Measurements from ENCODE around the gene GLCE. TPM values are rescaled to one million over a fixed set of nuclear protein-coding genes. Genes with fewer than 3 reads are reported as not detected.
"Not testable (repeated sequence)": the region's sequence is repeated elsewhere in the genome, so short reads cannot be mapped to it uniquely, and the experiment has no call there.

GLCE gene
- total and polyA plus RNA-seq, 11 donors = 4.0 to 14.3 (median 8.4) TPM

DNA sequence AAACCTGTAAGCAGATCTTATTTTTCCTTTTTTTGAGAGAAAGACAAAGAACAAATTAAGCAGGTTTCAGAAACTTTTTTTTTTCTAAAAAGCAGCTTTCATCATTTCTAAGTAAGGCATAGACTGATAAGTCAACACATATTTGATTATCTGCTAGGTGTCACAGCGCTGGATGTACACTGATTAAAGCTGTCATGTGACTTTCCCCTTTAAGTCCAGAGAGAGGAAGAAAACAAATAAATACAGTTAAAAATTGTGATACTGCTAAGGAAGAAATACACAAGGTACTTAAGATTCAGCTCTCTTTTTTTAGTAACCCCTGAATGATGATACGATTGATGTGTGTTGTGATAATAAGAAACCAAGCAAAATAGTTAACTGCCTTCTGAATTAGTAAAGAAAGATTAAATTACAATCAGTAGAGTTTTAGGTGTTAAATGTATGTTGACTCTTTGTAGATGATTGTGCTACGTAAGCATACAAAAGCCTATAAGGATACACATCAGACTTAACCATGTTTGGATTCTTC is 2.8 kb downstream of the GLCE start:
- intact Hi-C loops (cut with DNase I) = loop anchor here in 9 of 10 donors (5.0 to 10.0 kb wide), 12 partner anchors 49 to 232 kb away; no protein-coding TSS in a partner anchor

DNA sequence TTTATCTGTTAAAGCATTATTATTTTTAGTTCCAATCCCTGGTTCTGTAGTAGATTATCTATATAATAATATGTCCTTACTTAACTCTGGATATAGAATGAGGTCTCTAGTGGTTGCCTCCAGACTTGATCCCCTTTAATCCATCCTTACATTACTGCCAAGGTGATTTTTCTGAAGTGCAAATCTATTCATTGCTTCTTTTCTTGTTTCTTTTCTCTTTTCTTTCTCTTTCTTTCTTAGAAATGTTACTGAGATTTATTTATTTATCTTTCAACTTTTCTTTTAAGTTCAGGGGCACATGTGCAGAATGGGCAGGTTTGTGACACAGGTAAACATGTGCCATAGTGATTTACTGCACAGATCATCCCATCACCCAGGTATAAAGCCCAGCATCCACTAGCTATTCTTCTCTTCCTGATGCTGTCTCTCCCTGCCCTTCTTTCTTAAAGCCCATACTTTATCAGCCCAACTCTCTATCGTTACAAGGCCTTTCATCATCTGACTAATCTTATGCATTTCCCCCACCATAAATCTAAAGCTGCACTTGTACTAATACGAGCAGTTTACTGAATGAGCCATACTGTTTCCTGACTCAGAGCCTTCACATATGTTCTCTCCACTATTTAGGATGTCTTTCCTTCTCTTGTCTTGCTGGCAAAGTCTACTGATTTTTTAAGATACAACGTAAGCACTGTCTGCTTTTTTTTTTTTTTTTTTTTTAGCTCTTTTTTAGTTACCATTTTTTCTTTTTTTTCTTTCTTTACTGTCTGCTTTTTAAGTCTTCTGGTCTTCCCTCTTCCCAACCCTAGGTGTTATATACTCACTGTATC is 4.6 kb downstream of the GLCE start:
- TF ChIP-seq, protein P1, sequence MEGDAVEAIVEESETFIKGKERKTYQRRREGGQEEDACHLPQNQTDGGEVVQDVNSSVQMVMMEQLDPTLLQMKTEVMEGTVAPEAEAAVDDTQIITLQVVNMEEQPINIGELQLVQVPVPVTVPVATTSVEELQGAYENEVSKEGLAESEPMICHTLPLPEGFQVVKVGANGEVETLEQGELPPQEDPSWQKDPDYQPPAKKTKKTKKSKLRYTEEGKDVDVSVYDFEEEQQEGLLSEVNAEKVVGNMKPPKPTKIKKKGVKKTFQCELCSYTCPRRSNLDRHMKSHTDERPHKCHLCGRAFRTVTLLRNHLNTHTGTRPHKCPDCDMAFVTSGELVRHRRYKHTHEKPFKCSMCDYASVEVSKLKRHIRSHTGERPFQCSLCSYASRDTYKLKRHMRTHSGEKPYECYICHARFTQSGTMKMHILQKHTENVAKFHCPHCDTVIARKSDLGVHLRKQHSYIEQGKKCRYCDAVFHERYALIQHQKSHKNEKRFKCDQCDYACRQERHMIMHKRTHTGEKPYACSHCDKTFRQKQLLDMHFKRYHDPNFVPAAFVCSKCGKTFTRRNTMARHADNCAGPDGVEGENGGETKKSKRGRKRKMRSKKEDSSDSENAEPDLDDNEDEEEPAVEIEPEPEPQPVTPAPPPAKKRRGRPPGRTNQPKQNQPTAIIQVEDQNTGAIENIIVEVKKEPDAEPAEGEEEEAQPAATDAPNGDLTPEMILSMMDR (IDR thresholded peaks at IDR 0.05) = no peak
- no peak for TF ChIP-seq POLR2A (IDR thresholded peaks at IDR 0.05)
- Histone ChIP-seq H3K4me1 (peaks cover 0 to 18% (median 8%) of the 10 kb centered on the region in 12 donors), H3K27ac (no peak overlapping the region), H3K4me3 (no peak overlapping the region), H3K36me3 (no peaks in the 10 kb centered on the region), H3K9me3 (no peaks in the 10 kb centered on the region), H3K27me3 (no peaks in the 10 kb centered on the region)
- ATAC-seq = no peak
- intact Hi-C loops (cut with DNase I) = loop anchor here in 9 of 10 donors (5.0 to 10.0 kb wide), 12 partner anchors 47 to 230 kb away; no protein-coding TSS in a partner anchor
- WGBS, 4 donors = 63 to 71% (median 65%) methylated on average over 3 of the region's 3 CpGs
- DNase-seq = no peak

More for the DNA sequence above, 2.8 kb downstream of the GLCE start:
- DNase-seq = no peak
- peaks cover 0 to 20% (median 11%) of the 10 kb centered on the region in 12 donors for H3K4me1 ChIP-seq
- no peak overlapping the region for H3K27ac ChIP-seq
- H3K4me3 ChIP-seq = no peak overlapping the region
- TF ChIP-seq, protein P1 (IDR thresholded peaks at IDR 0.05) = no peak
- TF ChIP-seq POLR2A (IDR thresholded peaks at IDR 0.05) = no peak
- WGBS, 4 donors = 93 to 95% (median 94%) methylated on average over 3 of the region's 3 CpGs
- no peaks in the 10 kb centered on the region for H3K27me3 ChIP-seq
- H3K36me3 ChIP-seq = no peaks in the 10 kb centered on the region
- ATAC-seq = no peak
- no peaks in the 10 kb centered on the region for H3K9me3 ChIP-seq

DNA sequence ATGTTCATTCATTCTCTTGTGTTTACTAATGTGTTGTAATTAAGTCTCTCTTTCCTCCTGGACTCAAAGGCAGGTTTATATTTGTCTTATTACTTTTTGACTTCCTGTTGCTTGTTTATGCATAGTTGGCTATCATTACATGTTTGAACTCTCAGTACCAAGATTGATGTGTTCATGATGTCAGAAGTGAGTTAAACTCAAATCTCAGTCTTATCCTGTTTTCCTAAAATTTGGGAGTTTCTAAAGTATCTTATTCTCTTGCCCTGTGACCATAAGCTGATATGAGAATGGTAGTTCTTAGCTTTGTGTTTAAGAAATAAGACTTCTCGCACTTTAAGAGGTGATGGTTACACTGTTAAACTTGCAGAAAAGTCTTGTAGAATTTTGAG is 5.2 kb downstream of the GLCE start:
- WGBS, 4 donors = 91 to 100% (median 98%) methylated on average over 1 of the region's 1 CpG
- no peaks in the 10 kb centered on the region for H3K9me3 ChIP-seq
- H3K4me1 ChIP-seq = peaks cover 0 to 18% (median 8%) of the 10 kb centered on the region in 12 donors
- ATAC-seq (no peak), DNase-seq (no peak)
- intact Hi-C loops (cut with DNase I) = loop anchor here in 6 of 10 donors (10.0 kb wide), 3 partner anchors 59 to 229 kb away; no protein-coding TSS in a partner anchor
- H3K4me3 ChIP-seq = no peak overlapping the region
- no peaks in the 10 kb centered on the region for H3K36me3 ChIP-seq
- TF ChIP-seq, protein P1 (IDR thresholded peaks at IDR 0.05) = no peak
- no peak for TF ChIP-seq POLR2A (IDR thresholded peaks at IDR 0.05)
- H3K27me3 ChIP-seq = no peaks in the 10 kb centered on the region
- no peak overlapping the region for H3K27ac ChIP-seq

DNA sequence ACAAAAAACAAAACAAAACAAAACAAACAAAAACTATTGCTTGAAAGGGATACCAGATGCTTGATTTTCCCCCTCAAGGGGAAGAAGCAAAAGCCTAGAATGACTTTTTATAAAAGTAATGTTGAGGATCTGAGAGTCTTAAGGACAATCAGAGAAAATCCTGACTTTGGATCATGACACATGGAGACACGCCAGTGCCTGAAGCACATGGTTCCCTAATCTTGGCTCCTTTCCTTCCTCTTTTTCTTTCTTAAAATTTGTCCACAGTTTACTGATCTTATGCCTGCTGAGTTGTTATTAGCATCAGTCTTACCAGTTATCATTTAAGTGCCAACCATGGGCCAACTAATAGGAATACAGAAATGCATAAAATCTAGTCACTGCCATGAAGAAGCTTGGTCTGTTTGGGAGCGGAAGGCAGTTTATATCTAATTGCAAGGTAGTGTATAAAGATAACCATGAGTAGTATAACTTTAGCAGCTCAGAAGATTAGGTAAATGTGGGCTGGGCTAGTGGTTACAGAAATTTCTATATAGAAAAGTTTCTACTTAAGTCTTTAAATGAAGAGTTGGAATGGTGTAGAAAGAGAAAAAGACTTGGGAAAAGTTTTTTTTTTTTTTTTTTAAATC is 6.9 kb downstream of the GLCE start:
- Histone ChIP-seq H3K36me3 (no peaks in the 10 kb centered on the region), H3K4me1 (peaks cover 0 to 10% (median under 1%) of the 10 kb centered on the region in 12 donors), H3K27ac (no peak overlapping the region), H3K27me3 (no peaks in the 10 kb centered on the region), H3K9me3 (no peaks in the 10 kb centered on the region), H3K4me3 (no peak overlapping the region)
- no peak for ATAC-seq
- TF ChIP-seq, protein P1 (IDR thresholded peaks at IDR 0.05) = no peak
- no peak for TF ChIP-seq POLR2A (IDR thresholded peaks at IDR 0.05)
- 79 to 85% (median 80%) methylated on average over 2 of the region's 2 CpGs for WGBS, 4 donors
- intact Hi-C loops (cut with DNase I) = loop anchor here in 6 of 10 donors (10.0 kb wide), 3 partner anchors 57 to 227 kb away; no protein-coding TSS in a partner anchor
- no peak for DNase-seq

DNA sequence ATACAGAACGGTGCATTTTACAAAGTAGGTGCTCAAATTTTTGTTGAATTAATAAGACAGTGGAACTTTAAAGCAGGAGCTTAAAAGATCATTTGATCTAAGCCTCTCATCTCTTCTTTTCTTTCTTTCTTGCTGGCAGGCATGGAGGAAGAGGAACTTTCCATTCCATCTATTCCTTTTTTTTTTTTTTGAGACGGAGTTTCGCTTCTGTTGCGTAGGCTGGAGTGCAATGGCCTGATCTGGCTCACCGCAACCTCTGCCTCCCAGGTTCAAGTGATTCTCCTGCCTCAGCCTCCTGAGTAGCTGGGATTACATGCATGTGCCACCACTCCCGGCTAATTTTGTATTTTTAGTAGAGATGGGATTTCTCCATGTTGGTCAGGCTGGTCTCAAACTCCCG is 7.9 kb downstream of the GLCE start:
- not testable (repeated sequence) for H3K27me3 ChIP-seq, DNase-seq, H3K9me3 ChIP-seq, ATAC-seq, H3K27ac ChIP-seq, H3K4me1 ChIP-seq, H3K4me3 ChIP-seq, H3K36me3 ChIP-seq
- intact Hi-C loops (cut with DNase I) = loop anchor here in 6 of 10 donors (10.0 kb wide), 3 partner anchors 56 to 226 kb away; no protein-coding TSS in a partner anchor
- WGBS, 4 donors = 86 to 95% (median 91%) methylated on average over 7 of the region's 7 CpGs

DNA sequence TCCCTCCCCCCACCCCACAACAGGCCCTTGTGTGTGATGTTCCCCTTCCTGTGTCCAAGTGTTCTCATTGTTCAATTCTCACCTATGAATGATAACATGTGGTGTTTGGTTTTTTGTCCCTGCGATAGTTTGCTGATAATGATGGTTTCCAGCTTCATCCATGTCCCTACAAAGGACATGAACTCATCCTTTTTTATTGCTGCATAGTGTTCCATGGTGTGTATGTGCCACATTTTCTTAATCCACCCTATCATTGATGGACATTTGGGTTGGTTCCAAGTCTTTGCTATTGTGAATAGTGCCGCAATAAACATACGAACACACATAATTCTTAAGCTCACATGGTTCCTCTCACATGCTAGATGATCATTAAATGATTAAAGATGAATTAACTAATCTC is 9.1 kb downstream of the GLCE start:
- intact Hi-C loops (cut with DNase I) = loop anchor here in 6 of 10 donors (10.0 kb wide), 3 partner anchors 55 to 225 kb away; no protein-coding TSS in a partner anchor

More for the DNA sequence above, 9.1 kb downstream of the GLCE start:
- H3K36me3 ChIP-seq, H3K4me3 ChIP-seq, DNase-seq, H3K9me3 ChIP-seq, H3K4me1 ChIP-seq, ATAC-seq, H3K27me3 ChIP-seq, H3K27ac ChIP-seq: not testable (repeated sequence)
- WGBS, 4 donors = 96 to 98% (median 97%) methylated on average over 3 of the region's 3 CpGs

Measured in heart left ventricle (tissue), 16 donors.